ENCODE results near the gene FKBP8.
A peak's percentile ranks its signal among the peaks of the same experiment; 100 is the strongest.
"Not testable (repeated sequence)": the region's sequence is repeated elsewhere in the genome, so short reads cannot be mapped to it uniquely, and the experiment has no call there.

FKBP8 gene

GRCh38 chr19:18542941-18543813, at the start of gene FKBP8:
TSS of gene FKBP8 (minus strand) at chr19:18543573. CDS start at chr19:18541970, 1,603 bp downstream.
- peak; percentile 86 for DNase-seq

DNA sequence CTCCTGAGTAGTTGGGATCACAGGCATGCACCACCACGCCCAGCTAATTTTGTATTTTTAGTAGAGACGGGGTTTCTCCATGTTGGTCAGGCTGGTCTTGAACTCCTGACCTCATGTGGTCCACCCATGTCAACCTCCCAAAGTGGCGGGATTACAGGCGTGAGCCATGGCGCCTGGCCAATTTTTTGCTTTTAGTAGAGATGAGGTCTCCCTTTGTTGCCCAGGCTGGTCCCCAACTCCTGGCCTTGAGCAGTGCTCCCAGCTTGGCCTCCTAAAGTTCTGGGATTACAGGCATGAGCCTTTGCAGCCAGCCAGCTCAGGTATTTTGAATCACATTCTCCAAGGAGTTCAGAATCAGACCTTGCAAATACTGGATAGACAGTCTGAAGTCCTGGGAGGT, 49.4 kb upstream of the FKBP8 start:
- DNase-seq, result not testable (repeated sequence)

- DNase-seq, result no peak
These were observed 48.5 kb upstream of the FKBP8 start for GRCh38 chr19:18591735-18592385.

DNA sequence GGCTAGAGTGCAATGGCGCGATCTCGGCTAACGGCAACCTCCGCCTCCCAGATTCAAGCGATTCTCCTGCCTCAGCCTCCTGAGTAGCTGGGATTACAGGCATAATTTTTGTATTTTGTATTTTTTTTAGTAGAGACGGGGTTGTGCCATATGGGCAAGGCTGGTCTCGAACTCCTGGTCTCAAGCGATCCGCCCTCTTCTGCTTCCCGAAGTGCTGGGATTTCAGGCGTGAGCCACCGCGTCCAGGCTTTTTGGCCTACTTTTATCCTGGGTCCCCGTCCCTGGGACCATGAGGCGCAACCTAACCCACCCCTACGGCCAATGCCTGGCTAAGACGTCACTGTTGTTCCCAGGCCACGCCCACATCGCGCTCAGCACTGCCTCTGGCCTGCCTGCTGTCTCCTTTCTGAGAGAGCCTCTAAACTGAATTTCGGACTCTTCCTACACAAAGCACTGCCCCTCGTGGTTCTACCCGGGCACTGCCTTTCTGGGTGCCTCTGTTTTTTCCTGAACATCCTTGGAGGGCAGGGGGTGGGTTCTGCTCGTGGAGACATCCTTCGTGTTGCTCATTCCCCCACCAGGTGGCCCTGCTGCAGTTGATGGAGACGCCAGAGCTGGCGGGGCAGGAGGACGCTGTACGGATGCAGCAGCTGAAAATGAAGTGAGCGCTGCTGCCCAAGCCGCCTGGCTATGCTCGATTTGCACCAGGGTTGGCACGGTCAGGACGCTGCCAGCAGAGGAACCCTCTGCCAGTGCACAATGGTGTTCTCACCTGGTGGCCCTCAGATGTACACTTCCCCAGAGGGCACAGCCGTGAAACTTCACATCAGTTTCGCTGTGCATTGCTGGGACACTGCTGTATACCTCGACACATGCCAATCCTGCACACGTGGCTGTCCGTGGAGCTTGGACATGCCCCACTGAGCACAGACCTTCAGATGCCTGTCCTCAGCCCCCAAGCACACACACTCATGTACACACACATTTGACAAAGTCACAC, 47.2 kb upstream of the FKBP8 start:
- peak; percentile 94 for DNase-seq

DNA sequence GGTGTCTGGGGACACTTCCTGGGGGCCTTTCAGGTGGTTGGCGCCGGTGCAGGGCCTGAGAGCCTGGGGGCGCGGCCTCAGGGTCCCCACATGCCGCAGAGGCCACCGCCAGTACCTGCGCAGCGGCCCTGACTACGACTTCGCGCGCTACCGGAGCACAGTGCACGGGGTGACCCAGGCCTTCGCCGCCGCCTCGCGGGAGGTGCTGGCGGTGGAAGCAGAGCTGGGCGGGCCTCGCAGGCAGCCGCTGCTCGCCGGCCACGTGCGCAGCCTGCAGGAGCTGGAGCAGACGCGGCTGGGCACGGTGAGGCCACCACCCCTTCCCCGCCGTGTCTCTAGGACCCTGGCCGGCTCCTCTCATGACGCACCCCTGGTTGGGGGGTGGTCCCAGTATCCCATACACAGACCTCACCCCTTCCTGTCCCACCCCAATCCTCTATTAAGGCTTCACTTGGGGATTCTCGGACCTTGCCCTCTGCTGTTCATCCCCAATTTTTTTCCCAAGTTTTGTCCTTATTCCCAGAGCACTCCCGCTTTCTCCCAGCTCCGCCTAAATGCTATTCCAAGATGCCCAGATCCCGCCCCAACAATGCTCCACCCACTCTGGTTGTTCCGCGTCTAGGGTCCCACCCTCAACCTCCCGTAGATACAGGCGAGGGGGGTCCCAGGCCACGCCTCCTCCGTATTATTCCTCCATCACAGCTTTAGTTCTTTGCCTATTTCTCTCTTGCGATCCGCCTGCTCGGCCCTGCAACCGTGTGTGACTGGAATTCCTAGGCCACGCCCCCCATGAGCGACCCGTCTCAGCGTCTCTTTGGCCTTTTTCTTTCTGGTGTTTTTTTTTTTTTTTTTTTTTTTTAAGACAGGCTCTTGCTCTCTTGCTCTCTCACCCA, 46.3 kb upstream of the FKBP8 start:
- peak; percentile 87 for DNase-seq

GRCh38 chr19:18588611-18589379, 45.4 kb upstream of the FKBP8 start, which contains the start of gene REX1BD:
TSS of gene REX1BD (plus strand) at chr19:18588798. CDS start at chr19:18588802, 4 bp downstream.
- DNase-seq, result peak; percentile 81

- DNase-seq, result no peak
These were observed 44.7 kb upstream of the FKBP8 start for GRCh38 chr19:18587962-18588610.

GRCh38 chr19:18587561-18587960, 44.2 kb upstream of the FKBP8 start:
- no peak for DNase-seq

DNA sequence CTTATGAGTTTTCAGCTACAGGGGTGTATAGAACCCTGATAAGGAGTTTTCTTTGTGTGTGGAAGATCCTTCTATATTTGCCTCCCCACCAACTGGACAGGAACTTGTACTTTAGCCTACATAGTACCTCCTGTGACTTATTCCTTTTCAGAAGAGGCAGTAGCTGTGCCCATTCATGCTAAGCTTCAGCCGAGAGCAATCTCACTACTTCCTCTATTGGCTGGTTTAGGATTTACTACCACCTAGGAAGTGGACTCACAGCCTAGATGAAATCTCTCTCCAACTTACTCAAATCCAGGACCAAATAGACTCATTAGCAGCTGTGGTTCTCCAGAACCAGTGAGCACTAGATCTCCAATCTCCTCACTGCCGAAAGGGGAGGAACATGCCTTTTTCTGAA, 42.9 kb upstream of the FKBP8 start:
- no peak for DNase-seq

GRCh38 chr19:18580311-18580710, 36.9 kb upstream of the FKBP8 start:
- no peak for DNase-seq

GRCh38 chr19:18577365-18577914, 34.1 kb upstream of the FKBP8 start:
- DNase-seq, result no peak

DNA sequence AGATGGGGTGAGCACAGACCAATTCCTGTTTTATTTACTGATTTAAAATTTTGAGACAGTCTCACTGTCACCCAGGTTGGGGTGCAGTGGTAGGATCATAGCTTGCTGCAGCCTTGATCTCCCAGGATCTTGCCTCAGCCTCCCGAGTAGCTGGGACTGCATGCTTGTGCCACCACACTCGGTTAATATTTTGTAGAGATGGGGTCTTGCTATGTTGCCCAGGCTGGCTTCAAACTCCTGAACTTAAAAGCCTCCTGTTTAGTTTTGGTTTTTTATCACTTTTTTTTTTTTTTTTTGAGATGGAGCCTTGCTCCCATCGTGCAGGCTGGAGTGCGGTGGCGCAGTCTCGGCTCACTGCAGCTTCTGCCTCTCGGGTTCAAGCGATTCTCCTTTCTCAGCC, 33.0 kb upstream of the FKBP8 start:
- no peak for DNase-seq

GRCh38 chr19:18574691-18575291, 31.4 kb upstream of the FKBP8 start:
- DNase-seq, result no peak

- peak; percentile 97 for DNase-seq
These were observed 28.4 kb upstream of the FKBP8 start, which contains the start of gene UBA52 for GRCh38 chr19:18571564-18572344. TSS of gene UBA52 (plus strand) at chr19:18571857. CDS start at chr19:18573301, 1,444 bp downstream.

- DNase-seq, result no peak
These were observed 25.0 kb upstream of the FKBP8 start for GRCh38 chr19:18568367-18568766.

DNA sequence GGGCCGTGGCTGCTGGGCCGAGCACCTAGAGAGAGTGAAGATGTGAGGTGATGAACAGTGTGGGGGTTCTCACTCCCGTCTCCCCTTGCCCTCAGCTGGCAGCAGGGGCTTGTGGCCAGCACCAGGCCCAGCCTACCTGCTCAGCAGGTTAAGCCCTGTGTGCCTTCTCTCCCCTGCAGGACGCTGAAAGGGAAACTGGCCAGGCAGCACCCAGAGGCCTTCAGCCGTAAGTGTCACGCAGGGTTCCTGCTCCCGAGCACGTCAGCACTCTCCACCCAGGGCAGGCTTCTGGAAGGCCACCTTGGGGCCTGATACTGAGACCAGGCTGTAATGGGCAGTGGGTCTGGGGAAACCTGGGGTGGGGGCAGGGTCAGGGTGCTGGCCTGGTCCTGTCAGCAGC, 23.6 kb upstream of the FKBP8 start:
- no peak for DNase-seq

DNA sequence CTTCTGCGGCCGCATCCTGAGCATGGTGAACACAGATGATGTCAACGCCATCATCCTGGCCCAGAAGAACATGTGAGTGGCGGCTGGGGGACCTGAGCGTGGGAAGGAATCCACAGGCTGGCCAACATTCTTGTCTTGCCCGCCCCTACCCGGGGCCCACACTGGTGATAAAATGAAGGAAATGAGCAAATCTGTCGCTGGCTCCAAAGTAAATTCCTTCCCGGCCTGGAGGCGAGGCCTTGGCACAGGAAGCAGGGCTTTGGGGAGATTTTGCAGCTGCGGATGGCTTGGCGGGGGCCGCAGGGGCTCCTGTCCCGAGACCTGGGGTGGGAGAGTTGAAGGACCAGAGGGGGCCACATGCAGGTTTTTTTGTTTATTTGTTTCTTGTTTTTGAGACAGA, 18.7 kb upstream of the FKBP8 start:
- no peak for DNase-seq

- DNase-seq, result no peak
These were observed 16.3 kb upstream of the FKBP8 start for GRCh38 chr19:18559685-18560084.

DNA sequence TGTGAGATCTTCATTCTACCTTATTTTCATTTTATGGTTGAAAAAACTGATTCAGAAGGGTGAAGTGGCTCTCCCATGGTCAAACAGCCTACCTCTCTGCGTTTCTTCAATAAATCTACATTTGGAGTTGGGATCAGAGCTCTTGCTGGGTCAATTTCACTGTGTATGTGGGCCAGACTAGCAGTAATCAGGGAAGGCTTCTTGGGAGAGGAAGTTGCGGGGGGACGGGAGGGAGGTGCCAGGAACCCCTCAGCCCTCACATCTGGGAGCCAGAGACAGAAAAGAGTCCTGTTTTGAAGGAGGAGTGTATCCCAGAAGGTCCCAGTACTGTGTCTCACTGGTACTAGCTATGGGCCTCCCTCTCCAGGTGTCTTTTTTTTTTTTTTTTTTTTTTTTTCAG, 15.2 kb upstream of the FKBP8 start:
- DNase-seq, result no peak

Measured in NCI-H345 (cell line).